Epithelial cell of esophagus (primary cell): ENCODE data around the gene PALM.

Experiments
- DNase-seq: peaks from one replicate; pipeline ENCODE4 v3.0.0; 2010; ENCODE audit warnings: low read depth
- H3K4me3 ChIP-seq: 2 replicates; pipeline ENCODE4 v1.5.1; 2011; ENCODE audit warnings: mild to moderate bottlenecking, low read length, control low read depth
- TF ChIP-seq, protein P1 (sequence below): IDR thresholded peaks from 2 replicates; pipeline ENCODE4 v1.5.1; 2011; ENCODE audit warnings: low read depth, mild to moderate bottlenecking, low read length, control low read depth, inconsistent platforms; ENCODE audit not compliant: insufficient read depth; ENCODE audit errors: missing control alignments

Gene PALM

GRCh38 chr19:791007-791566 lies 82.4 kb downstream of the PALM start:
- no peak for DNase-seq
- H3K4me3 ChIP-seq: no peak overlapping the region
- TF ChIP-seq, protein P1, sequence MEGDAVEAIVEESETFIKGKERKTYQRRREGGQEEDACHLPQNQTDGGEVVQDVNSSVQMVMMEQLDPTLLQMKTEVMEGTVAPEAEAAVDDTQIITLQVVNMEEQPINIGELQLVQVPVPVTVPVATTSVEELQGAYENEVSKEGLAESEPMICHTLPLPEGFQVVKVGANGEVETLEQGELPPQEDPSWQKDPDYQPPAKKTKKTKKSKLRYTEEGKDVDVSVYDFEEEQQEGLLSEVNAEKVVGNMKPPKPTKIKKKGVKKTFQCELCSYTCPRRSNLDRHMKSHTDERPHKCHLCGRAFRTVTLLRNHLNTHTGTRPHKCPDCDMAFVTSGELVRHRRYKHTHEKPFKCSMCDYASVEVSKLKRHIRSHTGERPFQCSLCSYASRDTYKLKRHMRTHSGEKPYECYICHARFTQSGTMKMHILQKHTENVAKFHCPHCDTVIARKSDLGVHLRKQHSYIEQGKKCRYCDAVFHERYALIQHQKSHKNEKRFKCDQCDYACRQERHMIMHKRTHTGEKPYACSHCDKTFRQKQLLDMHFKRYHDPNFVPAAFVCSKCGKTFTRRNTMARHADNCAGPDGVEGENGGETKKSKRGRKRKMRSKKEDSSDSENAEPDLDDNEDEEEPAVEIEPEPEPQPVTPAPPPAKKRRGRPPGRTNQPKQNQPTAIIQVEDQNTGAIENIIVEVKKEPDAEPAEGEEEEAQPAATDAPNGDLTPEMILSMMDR: no peak

GRCh38 chr19:791567-792305 lies 83.0 kb downstream of the PALM start:
- no peak overlapping the region for H3K4me3 ChIP-seq
- no peak for DNase-seq

GRCh38 chr19:792306-792885 lies 83.7 kb downstream of the PALM start:
- no peak overlapping the region for H3K4me3 ChIP-seq
- TF ChIP-seq, protein P1: no peak
- DNase-seq: no peak

More at GRCh38 chr19:791567-792305, 83.0 kb downstream of the PALM start:
- TF ChIP-seq, protein P1: no peak

DNA sequence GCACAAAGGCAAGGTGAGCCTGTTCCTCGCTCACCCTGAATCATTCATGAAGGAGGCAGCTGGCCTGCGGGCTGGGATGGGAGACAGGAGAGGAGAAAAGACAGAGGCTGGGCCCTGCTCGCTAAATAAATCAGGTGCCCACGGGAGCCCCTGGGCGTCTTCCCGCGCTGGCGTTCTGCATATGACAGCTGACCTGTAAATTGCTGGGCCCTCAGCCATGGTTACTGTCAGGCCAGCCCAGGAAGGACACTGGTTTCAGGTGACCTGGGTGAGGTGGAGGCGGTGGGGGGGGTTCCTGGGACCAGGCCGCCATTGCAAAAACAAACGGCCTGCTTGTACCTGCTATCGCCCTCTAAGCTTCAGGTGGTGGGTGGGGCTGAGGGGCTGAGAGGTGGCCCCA lies 85.1 kb downstream of the PALM start:
- TF ChIP-seq, protein P1: no peak
- DNase-seq: no peak
- no peak overlapping the region for H3K4me3 ChIP-seq

GRCh38 chr19:795073-795611 lies 86.4 kb downstream of the PALM start:
- no peak for DNase-seq
- TF ChIP-seq, protein P1: no peak
- no peak overlapping the region for H3K4me3 ChIP-seq

DNA sequence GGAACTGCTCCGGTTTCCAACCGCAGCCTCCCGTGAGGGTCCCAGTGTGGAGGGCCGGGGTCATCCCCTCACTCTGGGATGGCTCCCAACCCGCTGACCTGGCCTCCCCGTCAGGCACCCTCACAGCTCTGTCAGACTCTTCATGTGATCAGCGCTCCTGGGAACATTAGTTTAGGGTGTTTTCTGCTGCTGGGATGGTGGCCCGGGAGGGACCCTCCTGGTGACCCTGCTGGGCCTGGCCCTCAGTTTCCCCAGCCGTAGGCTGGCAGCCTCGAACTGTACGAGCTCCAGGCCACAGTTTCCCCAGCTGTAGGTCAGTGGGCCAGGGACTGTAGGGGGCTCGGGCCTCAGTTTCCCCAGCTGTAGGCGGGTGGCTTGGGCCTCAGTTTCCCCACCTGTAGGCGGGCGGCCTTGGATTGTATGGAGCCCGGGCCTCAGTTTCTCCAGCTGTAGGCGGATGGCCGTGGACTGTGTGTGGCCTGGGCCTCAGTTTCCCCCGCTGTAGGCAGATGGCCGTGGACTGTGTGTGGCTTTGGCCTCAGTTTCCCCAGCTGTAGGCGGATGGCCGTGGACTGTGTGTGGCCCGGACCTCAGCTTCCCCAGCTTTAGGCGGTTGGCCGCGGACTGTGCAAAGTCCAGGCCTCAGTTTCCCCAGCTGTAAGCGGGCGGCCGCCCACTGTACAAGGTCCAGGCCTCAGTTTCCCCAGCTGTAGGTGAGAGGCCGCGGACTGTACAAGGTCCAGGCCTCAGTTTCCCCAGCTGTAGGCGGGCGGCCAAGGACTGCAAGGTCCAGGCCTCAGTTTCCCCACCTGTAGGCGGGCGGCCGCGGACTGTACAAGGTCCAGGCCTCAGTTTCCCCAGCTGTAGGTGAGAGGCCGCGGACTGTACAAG lies 87.2 kb downstream of the PALM start:
- DNase-seq: no peak
- TF ChIP-seq, protein P1: no peak
- peak overlapping the region; percentile 79 for H3K4me3 ChIP-seq
